Fibroblast of pulmonary artery (primary cell): Measurements from ENCODE around the gene SYF2.
A peak's percentile ranks its signal among the peaks of the same experiment; 100 is the strongest.
"Not testable (repeated sequence)": the region's sequence is repeated elsewhere in the genome, so short reads cannot be mapped to it uniquely, and the experiment has no call there.

ENCODE experiments used
- DNase-seq: peaks from one replicate; pipeline ENCODE4 v3.0.0-alpha.2; 2010; ENCODE audit warnings: low read depth
- H3K4me3 ChIP-seq: replicated peaks from 2 replicates; pipeline ENCODE4 v1.5.1; 2011; ENCODE audit warnings: low read depth, mild to moderate bottlenecking, control low read depth, low read length, moderate library complexity
- TF ChIP-seq, protein P1 (sequence below): IDR thresholded peaks from 2 replicates; pipeline ENCODE4 v1.5.1; 2011; ENCODE audit warnings: mild to moderate bottlenecking, control low read depth, low read length, inconsistent platforms; ENCODE audit errors: missing control alignments

The SYF2 gene

GRCh38 chr1:25246600-25247023, 14.3 kb upstream of the SYF2 start:
- H3K4me3 ChIP-seq, result peak overlapping the region; percentile 74
- DNase-seq, result no peak
- TF ChIP-seq, protein P1, sequence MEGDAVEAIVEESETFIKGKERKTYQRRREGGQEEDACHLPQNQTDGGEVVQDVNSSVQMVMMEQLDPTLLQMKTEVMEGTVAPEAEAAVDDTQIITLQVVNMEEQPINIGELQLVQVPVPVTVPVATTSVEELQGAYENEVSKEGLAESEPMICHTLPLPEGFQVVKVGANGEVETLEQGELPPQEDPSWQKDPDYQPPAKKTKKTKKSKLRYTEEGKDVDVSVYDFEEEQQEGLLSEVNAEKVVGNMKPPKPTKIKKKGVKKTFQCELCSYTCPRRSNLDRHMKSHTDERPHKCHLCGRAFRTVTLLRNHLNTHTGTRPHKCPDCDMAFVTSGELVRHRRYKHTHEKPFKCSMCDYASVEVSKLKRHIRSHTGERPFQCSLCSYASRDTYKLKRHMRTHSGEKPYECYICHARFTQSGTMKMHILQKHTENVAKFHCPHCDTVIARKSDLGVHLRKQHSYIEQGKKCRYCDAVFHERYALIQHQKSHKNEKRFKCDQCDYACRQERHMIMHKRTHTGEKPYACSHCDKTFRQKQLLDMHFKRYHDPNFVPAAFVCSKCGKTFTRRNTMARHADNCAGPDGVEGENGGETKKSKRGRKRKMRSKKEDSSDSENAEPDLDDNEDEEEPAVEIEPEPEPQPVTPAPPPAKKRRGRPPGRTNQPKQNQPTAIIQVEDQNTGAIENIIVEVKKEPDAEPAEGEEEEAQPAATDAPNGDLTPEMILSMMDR, result no peak

DNA sequence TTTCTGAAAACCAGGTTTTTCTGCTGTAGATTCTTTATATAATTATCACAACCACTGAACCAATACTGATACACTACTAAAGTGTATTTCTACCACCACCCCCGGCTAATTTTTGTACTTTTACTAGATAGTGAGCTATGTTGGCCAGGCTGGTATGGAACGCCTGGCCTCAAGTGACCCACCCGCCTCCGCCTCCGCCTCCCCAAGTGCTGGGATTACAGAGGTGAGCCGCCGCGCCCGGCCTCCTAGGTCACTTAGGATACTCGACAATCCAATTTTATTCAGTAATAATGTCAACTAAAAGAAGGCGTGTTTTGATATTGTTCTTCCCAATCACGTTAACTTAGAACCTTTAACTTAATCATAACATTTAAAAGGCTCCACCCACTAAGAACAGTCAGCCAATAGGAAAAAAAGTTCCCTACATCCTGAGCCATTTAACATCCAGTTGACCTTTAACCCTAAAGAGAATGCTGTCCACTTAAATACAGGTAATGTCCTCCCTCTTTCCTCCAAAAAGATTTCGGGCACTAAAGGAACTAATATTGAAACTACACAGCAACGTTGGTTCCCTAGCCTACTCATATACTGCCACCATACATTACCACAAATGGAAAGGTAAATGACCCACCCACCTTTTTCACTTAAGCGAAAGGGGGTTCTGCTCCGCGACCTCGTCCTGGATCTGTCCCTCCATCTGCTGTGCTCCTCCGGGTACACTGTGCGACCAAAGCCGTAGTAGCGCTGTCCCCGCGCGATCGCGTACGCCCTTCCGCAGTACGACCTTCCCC, 13.7 kb upstream of the SYF2 start:
- TF ChIP-seq, protein P1, result no peak
- peak overlapping the region; percentile 74 for H3K4me3 ChIP-seq
- DNase-seq, result peak; percentile 56

DNA sequence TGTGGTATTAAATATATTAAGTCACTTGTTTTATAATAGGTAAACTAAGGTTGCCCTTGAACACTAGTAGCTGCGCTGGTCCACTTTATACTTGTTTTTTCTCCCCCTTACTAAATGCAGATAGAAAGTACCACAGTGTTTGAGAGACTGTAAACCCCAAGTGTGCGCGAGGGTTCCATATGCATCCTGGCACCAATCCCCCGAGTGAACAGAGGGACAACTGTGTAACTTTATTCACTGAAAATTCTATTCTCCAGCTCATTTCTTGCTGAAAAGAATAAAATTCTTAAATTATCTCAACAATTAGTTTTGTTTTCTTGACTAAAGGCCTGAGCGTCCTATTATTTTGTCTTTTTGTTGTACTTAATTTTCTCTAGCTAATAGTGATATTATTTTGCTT, 13.1 kb upstream of the SYF2 start:
- H3K4me3 ChIP-seq, result peak overlapping the region; percentile 74
- TF ChIP-seq, protein P1, result no peak
- no peak for DNase-seq

GRCh38 chr1:25243907-25244306, 11.6 kb upstream of the SYF2 start:
- TF ChIP-seq, protein P1, result no peak
- no peak for DNase-seq
- no peak overlapping the region for H3K4me3 ChIP-seq

- TF ChIP-seq, protein P1, result peak; percentile 60
- DNase-seq, result peak; percentile 91
- H3K4me3 ChIP-seq, result peak overlapping the region; percentile 48
These were observed 7.6 kb upstream of the SYF2 start for GRCh38 chr1:25239681-25240541.

- no peak overlapping the region for H3K4me3 ChIP-seq
- DNase-seq, result no peak
- TF ChIP-seq, protein P1, result no peak
These were observed 5.7 kb upstream of the SYF2 start for GRCh38 chr1:25238046-25238445.

GRCh38 chr1:25236261-25236660, 4.0 kb upstream of the SYF2 start:
- DNase-seq, result not testable (repeated sequence)

GRCh38 chr1:25235411-25235810, 3.1 kb upstream of the SYF2 start:
- H3K4me3 ChIP-seq, DNase-seq: not testable (repeated sequence)

More at GRCh38 chr1:25236261-25236660, 4.0 kb upstream of the SYF2 start:
- not testable (repeated sequence) for H3K4me3 ChIP-seq
